Measurements from ENCODE around the gene RAB18. TPM values are rescaled to one million over a fixed set of nuclear protein-coding genes. Genes with fewer than 3 reads are reported as not detected.
"Not testable (repeated sequence)": the region's sequence is repeated elsewhere in the genome, so short reads cannot be mapped to it uniquely, and the experiment has no call there.

Gene RAB18
- total RNA-seq, 1 donor from 2014 or later = 132 TPM

DNA sequence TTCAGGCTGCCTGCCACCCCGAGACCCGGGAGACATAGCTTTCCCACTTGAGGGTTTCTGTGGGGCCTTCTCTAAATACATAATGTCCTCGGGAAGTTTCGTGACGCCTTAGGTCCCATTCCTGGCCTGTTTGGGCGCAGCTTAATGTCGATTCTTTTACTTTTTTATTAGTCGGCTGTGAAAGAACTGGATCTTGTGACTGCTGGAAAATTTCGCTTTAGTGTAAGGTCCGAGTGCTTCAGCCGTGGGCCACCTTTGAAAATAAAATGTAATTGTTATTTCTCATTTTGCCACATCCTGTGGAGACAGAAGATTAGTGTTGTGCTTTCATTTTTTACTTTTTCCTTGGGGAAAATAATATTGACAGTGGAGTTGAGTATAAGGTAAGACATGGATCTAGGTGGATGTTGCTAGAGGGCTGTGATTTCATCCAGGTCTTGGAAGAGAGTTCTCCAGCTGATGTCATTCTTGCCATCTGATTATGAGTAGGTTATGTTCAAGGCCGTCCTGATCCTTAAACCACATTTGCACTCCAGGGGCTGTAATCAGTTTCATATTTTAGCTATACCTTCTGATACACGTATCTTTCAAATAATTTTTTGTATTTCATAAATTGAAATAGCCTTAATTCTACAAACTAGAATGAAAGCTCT lies 830 bp downstream of the RAB18 start:
- DNase-seq (ENCODE audit: low read depth) = peak; percentile 33

DNA sequence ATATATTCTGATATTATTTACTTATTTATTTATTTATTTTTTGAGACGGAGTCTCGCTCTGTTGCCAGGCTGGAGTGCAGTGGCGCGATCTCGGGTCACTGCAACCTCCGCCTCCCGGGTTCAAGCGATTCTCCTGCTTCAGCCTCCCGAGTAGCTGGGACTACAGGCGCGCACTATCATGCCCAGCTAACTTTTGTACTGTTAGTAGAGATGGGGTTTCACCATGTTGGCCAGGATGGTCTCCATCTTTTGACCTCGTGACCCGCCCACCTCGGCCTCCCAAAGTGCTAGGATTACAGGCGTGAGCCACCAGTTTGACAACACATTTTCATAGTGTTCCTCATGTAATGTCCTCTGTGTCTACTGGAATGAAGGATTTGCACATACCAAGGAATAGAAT lies 1.4 kb downstream of the RAB18 start:
- DNase-seq (ENCODE audit: low read depth) = not testable (repeated sequence)

DNA sequence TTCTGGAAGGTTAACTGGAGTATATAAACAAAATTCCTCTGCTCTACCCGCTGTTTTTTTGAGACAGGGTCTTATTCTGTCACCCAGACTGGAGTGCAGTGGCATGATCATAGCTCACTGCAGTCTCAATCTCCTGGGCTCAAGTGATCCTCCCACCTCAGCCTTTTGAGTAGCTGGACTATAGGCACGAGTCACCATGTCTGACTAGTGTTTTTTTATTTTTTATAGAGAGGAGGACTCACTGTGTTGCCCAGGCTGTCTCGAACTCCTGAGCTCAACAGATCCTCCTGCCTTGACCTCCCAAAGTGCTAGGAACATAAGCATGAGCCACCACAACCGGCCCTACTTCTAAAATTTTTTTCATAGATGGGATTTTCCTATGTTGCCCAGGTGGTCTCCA lies 2.2 kb downstream of the RAB18 start:
- peak; percentile 31 for DNase-seq (ENCODE audit: low read depth)

DNA sequence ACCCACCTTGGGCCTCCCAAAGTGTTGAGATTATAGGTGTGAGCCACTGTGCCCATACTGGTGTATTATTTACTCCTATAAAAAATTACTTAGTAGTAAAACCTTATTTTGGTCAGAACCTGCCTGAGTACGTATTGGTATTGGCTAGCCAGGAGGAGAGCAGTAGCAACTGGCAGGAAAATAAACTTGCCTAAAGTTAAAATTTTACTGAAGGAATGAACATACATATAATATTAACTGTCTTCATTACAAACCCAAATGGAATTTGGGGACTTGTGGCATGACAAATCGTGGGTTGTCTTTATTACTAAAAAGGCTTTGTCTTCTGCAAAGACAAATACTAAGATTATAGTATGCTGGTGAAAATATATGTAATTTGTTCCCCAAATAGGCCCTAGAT lies 8.4 kb downstream of the RAB18 start:
- DNase-seq (ENCODE audit: low read depth) = peak; percentile 37

DNA sequence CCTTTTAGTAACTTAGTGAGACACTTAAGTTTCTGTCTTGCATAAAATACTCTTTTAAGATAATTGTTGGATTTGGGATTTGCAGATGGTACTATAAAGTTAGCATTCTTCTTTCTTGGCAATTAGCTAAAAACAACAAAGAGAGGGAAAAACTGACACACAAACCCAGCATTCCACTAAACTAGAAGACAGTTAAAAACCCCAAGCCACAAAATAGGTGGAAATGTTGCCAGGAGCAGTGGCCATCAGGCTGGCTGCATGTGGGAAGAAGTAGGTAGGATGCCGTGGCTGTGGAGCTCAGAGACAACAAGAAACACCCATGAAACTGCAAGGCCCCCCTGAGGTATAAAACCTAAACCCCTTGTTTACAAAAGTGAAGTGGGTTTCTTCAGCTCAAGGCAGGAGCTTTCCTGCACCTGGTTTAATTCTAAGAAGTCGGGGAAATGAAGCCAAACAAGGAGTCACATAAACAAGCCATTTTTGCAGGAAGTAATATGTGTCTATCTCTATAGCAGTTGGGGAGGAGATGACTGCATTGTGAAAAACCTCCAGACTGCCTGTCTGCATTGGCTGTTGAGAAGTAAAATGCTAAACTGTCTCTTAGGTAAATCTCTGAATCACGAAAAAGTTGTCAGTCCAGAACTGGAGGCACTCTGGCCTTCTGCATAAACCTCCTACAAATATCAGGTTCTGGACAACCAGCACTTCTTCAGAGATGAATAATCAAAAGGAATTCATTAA lies 9.5 kb downstream of the RAB18 start:
- peak; percentile 36 for DNase-seq (ENCODE audit: low read depth)

DNA sequence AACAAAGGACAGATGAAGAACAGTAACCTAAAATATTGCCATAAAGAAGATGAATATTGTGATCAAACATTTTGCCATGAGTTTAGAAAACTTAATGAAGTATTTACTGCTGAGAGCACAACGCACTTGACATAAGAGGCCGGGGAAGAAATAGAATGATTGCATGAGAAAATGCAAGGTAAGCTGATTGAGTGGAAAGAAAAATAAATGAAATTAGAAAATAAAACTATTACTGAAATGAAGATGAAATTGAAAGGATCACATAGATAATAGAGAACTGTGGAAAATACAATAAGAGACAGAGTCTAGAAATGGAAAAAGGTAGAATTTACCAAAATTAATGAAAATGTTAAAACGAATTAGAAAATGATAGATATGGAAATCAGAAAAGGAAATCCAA lies 10.1 kb downstream of the RAB18 start:
- DNase-seq (ENCODE audit: low read depth) = no peak

DNA sequence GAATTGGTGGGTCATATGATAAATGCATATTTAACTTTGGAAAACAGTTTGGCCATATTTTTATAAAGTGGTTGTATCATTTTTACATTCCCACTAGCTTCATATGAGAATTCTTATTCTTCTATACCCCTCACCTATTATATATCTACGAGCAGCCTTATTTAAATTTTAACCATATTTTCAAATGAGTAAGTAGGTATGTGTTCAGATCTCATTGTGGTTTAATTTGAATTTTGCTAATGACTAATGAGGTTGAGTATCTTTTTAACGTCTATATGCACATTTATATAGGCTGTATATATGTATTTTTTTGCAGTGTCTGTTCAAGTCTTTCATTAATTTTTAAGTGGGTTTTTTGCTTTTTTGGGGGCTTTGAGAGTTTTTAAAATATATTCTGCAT lies 14.2 kb downstream of the RAB18 start:
- DNase-seq (ENCODE audit: low read depth) = no peak

DNA sequence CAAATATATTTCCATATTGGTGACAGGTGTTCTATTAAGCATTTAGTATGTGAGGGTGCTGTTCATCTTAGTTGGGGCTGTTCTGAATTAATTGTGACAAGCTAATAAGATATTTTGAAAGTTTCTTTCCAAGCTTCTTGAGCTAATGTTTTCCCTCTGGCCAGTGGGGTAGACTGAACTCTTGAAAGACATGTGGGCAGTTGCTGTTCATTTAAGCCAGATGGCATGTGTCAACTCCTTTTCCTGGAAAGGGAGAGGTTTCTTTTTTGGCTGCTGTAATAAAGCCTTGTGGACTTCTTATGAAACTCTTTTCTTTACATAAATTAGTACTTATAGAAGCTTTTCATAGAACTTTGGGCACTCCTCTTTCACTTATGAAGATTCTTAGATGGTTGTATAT lies 21.7 kb downstream of the RAB18 start:
- DNase-seq (ENCODE audit: low read depth) = peak; percentile 46

DNA sequence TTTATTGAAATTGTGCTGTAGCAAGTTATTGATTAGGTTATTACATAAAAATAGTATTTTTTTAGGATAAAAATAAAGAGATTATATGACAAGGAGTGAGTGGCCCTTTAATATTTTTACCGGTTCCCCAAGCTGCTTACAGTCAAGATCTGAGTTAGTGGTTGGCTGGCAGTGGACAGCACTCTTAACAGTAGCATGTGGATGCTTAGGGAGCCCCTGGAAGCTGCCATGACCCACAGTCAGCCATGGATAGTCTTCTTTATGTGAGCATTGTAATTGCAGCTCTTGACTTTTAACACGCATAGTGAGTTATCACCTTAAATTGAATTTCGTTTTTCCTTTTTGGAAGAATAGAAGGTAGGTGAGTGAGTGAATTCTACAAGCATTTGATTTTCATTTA lies 22.1 kb downstream of the RAB18 start:
- no peak for DNase-seq (ENCODE audit: low read depth)

DNA sequence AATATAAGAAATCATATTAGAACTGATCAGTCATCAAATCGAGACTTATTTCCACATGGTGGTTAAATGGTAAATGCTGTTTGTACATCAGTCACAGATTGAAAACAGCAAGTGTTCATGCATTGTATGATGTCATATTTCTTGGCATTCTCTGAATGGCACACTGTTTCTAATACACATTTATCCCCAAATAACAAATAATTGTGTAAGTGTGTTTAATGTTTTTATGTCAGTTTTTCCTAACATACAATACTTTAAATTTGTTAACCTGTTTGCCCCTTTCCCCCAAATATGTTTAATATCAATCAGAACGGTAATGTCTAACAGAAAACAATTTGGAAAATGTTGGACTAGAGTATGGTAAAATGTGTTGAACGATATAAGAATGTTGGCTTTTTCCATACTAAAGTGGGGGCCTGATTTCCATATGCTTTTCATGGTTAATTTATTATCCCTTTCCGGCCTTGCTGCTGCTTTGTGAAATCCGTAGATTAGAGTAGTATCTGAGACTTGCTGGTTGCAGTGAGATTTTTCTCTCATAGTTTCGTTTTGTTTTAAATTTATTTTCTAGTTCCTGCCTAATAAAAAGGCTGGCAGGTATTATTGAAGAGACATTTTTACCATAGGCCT lies 23.7 kb downstream of the RAB18 start:
- no peak for DNase-seq (ENCODE audit: low read depth)

DNA sequence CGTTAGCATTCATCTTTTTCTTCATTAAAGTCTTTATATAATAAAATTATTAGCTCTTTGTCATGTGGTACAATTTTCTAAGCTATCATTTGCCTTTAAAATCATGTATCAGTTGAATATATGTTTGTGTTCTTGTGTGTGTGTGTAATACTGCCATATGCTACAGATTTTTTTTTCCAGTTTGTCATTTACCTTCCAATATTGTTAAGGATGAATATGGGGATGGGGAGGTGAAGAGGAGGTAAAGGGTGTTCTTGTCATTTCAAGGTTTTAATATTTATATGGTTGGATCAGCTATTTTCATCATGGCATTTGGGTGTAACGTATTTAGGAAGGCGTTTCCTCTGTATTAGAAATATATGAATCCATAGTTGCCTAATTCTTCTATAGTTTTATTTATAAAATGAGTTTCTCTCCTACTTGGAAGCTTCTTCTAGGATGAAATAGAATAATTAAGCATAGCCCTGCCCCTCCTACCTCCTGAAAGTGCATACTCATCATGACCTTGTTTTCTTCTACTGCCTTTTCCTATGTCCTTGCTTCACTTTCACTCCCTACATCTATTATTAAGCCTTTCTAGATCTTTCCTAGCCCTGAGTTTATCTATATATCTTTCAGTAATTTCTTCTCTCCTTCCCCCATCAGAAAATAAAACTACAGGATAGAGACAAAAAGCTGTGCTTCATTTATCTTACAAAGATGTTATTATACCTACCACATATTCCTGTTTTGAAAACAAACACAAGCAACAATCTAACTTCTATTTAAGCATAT lies 25.1 kb downstream of the RAB18 start:
- DNase-seq (ENCODE audit: low read depth) = peak; percentile 49

DNA sequence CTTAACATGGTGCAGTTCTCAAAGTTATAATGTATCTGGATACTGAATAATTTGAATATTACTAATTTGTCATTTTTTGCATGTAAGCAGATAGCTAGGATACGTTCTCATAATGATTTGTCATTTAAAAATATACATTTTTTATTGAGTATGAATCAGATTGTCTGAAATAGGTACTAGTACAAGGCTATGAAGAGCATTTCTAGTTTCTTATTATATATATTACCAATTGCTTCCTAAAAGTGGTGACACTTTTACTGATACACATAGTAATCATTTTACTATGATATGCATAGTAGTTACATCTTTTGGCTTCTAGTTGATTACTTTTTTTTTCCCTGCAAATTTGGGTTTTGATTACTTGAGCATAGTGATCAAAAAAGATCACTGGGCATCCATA lies 26.4 kb downstream of the RAB18 start:
- DNase-seq (ENCODE audit: low read depth) = no peak

DNA sequence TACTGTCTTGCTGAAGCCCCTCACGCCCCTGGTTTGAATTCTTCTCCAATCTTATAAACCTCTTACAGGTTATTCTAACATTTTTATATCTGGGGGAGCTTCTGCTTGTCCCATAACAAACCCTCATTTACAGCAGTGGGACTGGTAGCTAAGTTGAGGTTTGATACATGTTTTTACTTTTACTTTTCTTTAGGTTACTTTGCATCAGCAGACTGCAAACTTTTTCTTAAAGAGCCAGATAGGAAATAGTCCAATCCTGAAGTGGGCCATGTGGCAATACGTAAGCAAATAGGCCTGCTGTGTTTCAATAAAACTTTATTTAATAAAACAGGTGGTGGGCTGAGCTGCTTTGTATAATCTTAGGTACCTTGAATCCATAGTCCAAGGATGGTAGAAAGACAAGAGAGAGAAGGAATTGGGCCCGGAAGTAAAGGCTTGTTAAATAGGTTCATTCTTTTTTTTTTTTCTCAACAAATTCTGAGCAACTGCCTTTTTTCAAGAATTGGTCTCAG lies 27.3 kb downstream of the RAB18 start:
- DNase-seq (ENCODE audit: low read depth) = no peak

DNA sequence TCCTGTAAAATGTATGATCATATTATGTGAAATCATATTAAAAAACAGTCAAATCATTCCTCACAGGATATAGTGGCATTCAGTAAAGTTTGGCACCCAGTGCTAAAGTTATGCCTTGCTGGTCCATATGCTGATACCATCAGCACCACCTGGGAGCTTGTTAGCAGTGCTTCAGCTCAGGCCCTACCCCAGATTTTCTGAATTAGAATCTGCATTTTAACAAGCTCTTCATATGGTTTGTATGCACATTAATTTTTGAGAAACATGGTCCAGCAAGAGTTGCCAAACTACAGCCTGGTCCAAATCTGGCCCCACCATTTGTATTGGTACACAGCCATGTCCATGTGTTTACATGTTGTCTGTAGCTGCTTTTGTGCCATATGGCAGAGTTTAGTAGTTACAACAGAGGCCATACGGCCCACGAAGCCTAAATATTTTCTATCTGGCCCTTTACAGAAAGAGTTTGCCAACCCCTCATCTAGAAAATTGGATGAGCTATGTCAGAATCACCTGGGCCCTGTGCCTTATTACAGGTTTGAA lies 30.1 kb downstream of the RAB18 start:
- DNase-seq (ENCODE audit: low read depth) = no peak

DNA sequence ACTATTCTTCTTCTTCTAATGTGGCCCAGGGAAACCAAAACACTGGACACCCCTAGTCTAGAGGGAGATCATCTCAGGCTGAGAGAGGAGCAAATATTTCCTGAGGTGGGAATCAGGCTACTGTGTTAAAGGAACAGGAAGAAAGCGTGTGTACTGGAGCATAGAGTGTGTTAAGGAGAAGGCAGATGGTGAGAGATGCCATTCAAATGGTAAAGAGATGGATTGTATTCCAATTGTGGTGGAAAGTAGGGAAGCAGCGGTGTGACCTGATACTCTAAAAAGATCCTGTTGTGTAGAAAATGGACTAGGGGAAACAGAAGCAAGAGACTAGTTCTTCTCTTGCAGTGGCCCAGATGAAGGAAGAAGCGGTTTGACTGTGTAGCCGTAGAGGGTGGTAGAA lies 31.2 kb downstream of the RAB18 start:
- DNase-seq (ENCODE audit: low read depth) = no peak

DNA sequence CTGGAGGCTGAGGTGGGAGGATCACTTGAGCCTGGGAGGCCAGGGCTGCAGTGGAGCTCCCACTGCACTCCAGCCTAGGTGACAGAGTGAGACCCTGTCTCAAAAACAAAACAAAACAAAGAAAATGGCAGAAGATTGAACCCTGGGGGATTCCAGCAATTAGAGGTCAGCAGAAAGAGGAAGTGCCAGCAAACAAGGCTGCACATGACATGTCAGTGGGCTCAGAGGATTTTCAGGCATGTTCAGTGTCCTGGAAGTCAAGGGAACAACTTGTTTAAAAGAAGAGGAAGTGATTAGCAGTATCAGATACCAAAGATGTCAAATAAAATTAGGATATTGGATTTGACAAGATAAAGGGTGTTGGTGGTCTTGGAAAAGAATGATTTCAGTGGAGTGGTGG lies 32.3 kb downstream of the RAB18 start:
- DNase-seq (ENCODE audit: low read depth) = no peak

DNA sequence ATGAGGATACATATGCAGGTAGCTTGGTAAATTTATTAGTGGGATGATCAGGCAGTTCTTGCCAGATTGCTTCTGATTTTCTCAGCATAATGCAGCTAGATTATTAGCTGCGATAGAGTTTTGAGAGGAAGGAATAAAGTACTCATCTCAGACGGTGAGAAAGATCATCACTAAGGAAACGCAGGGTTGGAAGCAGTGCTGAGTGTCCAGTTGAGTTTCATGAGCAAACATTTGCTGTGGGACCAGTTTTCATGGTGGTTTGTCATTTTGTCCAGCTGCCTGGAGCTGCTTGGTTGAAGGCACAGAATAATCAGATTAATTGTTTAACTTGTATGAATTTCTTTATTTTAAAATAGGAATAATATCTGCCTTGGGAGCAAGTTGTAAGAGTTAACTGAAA lies 33.1 kb downstream of the RAB18 start:
- no peak for DNase-seq (ENCODE audit: low read depth)

DNA sequence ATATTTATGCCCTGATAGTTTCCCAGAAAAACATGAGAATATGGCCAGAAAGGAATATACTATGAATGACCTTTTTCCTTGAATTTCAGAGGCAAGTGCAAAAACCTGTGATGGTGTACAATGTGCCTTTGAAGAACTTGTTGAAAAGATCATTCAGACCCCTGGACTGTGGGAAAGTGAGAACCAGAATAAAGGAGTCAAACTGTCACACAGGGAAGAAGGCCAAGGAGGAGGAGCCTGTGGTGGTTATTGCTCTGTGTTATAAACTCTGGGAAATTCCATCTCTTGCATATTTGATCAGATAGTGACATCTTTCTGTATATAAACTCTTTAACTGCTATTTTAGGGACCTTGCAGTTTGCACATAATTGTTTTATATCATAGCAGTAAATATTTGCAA lies 33.7 kb downstream of the RAB18 start:
- DNase-seq (ENCODE audit: low read depth) = no peak

DNA sequence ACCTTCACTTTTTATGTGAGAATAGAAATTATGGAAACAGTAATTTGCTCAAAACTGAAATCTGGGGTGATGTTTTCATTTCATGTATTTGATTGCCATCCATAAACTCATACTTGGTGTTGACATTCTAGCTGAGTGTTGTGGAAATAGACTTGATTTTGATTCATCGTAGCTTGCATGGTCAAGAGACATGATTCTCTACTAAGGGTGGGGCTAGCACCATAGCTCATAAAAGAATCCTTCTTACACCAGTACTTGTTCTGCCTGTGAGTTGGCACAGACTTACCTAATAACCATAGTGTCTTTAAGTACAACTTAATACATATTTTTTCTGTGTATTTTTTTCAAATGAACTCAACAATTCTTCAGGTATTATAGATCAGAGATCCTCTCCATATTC lies 36.6 kb downstream of the RAB18 start:
- DNase-seq (ENCODE audit: low read depth) = no peak

DNA sequence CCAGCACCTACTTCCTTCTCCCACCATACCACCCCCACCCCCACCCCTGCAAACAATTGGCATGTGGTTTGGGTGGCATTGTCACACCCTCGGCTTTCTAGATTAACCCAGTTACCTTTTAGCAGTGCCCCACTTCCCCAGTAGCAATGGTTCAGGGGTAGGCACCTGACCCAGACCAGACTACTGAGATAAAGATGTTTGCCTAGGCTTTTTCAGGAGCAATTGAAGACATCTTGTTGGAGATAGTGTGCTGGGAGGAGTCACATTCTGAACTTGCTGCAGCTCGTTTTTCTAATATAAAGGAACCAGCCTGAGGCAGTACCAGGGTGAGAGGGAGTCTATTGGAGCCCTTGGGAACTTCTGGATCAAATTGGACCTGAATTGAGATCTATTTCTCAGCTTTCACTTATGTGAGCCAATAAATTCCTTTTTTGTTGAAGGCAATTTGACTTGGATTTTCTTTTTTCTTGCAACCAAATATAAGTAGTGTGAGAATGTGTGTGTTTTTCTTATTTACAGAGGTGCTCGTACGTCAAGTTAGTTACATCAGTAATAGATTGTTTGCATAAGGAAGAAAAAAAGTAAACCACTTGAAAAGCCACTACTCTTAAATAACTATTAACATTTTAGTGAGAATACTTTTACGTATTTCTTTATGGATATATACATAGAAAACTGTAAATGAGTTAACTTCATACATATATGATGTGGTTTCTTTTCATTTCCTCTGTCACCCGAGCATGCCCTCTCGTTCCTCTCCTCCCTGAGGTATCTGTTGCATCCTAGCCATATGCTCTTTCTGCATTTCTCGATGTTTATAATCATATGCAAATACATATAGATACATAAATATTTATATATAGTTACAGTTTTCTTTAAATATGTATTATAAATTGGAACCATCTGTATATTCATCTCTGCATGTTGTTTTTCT lies 38.0 kb downstream of the RAB18 start:
- DNase-seq (ENCODE audit: low read depth) = no peak

DNA sequence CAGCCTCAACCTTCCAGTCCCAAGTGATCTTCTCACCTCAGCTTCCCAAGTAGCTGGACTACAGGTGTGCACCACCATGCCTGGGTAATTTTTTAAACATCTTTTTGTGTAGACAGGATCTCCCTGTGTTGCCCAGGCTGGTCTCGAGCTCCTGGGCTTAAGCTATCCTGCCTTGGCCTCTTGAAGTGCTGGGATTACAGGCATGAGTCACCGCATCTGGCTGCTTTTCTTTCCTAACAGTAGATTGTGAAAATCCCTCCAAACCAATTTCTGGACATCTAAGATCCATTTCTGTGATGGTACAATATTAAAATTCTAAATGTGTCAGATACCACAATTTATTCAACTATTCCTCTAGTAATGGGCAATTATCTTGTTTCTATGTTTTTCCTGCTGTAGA lies 38.7 kb downstream of the RAB18 start:
- DNase-seq (ENCODE audit: low read depth) = peak; percentile 15
